Measurements from ENCODE around the gene ARFIP1.

The ARFIP1 gene

DNA sequence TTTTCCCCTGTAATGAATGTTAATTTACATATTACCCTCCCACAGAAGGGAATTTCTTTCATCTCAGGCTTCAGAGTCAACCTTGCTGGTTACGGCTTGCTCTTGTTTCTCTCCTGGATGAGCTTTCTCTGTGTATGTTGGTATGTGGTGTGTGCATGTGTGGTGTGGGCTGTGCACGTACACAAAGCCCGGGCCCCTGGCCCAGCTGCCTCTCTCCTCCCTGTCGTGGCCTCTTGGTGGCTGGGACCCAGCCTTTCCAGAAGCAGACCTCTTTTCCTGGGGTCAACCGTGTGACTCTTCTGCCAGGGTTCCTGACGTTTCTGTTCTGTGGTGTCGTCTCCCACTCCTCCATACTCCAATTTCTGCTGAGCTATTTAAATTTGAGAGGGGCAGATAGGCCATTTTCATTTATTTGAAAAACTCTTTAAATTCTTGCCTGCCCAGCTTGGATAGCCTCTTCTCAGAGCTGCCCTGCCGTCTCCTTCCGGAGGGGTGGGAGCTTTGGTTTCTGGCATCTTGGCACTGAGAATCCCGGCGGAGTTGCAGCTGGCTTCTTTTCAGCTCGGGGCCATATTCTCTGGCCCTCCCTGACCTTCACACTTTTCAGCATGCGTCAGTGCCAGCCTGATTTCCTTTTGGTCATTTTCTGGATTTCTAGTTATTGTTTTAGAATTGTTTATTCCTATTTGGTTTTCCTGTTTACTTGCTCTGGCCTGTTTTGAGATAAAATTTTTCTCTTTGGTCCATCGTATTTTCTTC, 181.4 kb downstream of the ARFIP1 start:
- no peak for DNase-seq (ENCODE audit: low read depth in 2 of 2)

DNA sequence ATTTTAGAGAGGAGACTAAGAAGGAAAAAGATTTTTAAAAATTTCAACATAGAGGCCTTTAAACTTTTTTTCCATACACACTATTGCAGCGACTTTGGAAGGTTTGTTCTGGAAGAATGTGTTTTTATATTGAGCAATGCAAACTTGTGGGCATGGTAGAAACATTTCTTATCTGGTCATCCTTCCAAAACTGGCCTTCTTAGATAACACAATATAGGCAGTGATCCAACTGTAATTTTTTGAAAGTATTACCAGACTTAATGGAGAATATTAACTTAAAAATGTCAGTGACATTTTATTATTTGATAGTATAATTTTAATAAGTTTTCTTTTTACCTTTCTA, 182.0 kb downstream of the ARFIP1 start:
- DNase-seq (ENCODE audit: low read depth in 2 of 2), result no peak
